Caco-2 (cell line): ENCODE measurements around the gene B3GNT7. TPM values are rescaled to one million over a fixed set of nuclear protein-coding genes. Genes with fewer than 3 reads are reported as not detected.

Experiments used
- BruUV-seq: library from RNA; stranded (reverse); fragments of 400-500 nt; replicated peaks from 2 replicates; lab custom pipeline; 2021; lab: Mats Ljungman, UMichigan
- CTCF ChIA-PET: fragments of 300-600 bp; sonication (Branson Sonifier 250); formaldehyde crosslinking; loops from one replicate; lab custom pipeline; 2022; ENCODE audit warnings: antibody characterized with exemption; lab: Charles Lee
- POLR2A ChIA-PET: fragments of 300-600 bp; sonication (Branson Sonifier 250); formaldehyde crosslinking; loops from one replicate; lab custom pipeline; 2022; ENCODE audit warnings: antibody characterized with exemption; lab: Charles Lee
- DNase-seq, 2 experiments: peaks; one replicate each; pipeline versions ENCODE4 v3.0.0 to v3.0.0-alpha.2; 2020 to 2022
- H3K27me3 ChIP-seq: replicated peaks from 2 replicates; pipeline ENCODE4 v1.6.0; 2011; ENCODE audit warnings: low read length; ENCODE audit not compliant: control insufficient read depth, insufficient read depth
- H3K36me3 ChIP-seq: 2 replicates; pipeline ENCODE4 v1.5.1; 2011; ENCODE audit warnings: low read length; ENCODE audit not compliant: control insufficient read depth, insufficient read depth
- H3K4me1 ChIP-seq: fragments of 250-450 bp; sonication (Bioruptor Pico); 2 replicates; pipeline ENCODE4 v1.5.1; 2020; ENCODE audit warnings: mild to moderate bottlenecking
- H3K4me3 ChIP-seq: 2 replicates; pipeline ENCODE4 v1.5.1; 2011; ENCODE audit warnings: low read depth, mild to moderate bottlenecking, control low read depth, low read length
- H3K9me3 ChIP-seq: fragments of 250-450 bp; sonication (Bioruptor Pico); 2 replicates; pipeline ENCODE4 v1.5.1; 2020; ENCODE audit warnings: mild to moderate bottlenecking, moderate library complexity
- H3K27ac Mint-ChIP-seq: one replicate; pipeline ENCODE4 v1.8.0; 2022; ENCODE audit warnings: mixed read lengths; ENCODE audit not compliant: unreplicated experiment
- H3K27me3 Mint-ChIP-seq: one replicate; pipeline ENCODE4 v1.8.0; 2022; ENCODE audit warnings: mixed read lengths; ENCODE audit not compliant: insufficient read depth, unreplicated experiment
- H3K36me3 Mint-ChIP-seq: one replicate; pipeline ENCODE4 v1.8.0; 2022; ENCODE audit warnings: mild to moderate bottlenecking, mixed read lengths; ENCODE audit not compliant: insufficient read depth, unreplicated experiment
- H3K4me1 Mint-ChIP-seq: one replicate; pipeline ENCODE4 v1.8.0; 2022; ENCODE audit warnings: low read depth, mixed read lengths; ENCODE audit not compliant: unreplicated experiment
- H3K4me3 Mint-ChIP-seq: one replicate; pipeline ENCODE4 v1.8.0; 2022; ENCODE audit warnings: mild to moderate bottlenecking, moderate library complexity, mixed read lengths; ENCODE audit not compliant: unreplicated experiment
- H3K9me3 Mint-ChIP-seq: one replicate; pipeline ENCODE4 v1.8.0; 2022; ENCODE audit warnings: mixed read lengths; ENCODE audit not compliant: unreplicated experiment
- intact Hi-C: fragments of 100-400 bp; cut with micrococcal nuclease; formaldehyde crosslinking; loops from one replicate; pipeline ENCODE4 v1.10.0; 2022; ENCODE audit not compliant: unreplicated experiment
- total RNA-seq: library from RNA; stranded (reverse); gene quantifications from 2 replicates; pipeline ENCODE4 v1.2.3, GENCODE V29; 2022
- TF ChIP-seq, protein P1 (sequence below), 2 experiments: fragments of 200-600 bp in 1 of 2; IDR thresholded peaks; 1 replicate in 1 of 2; 2 replicates in 1 of 2; pipeline versions ENCODE4 v1.5.1 to v1.8.0; 2011 to 2022; ENCODE audit warnings: antibody characterized with exemption in 1 of 2, control low read depth in 1 of 2, inconsistent platforms in 1 of 2, low read depth in 1 of 2, low read length in 1 of 2, mild to moderate bottlenecking in 1 of 2, moderate library complexity in 1 of 2; ENCODE audit not compliant: insufficient read depth in 1 of 2, severe bottlenecking in 1 of 2, unreplicated experiment in 1 of 2

The B3GNT7 gene
- total RNA-seq, 1 experiment from 2014 or later: 2.7 TPM

DNA sequence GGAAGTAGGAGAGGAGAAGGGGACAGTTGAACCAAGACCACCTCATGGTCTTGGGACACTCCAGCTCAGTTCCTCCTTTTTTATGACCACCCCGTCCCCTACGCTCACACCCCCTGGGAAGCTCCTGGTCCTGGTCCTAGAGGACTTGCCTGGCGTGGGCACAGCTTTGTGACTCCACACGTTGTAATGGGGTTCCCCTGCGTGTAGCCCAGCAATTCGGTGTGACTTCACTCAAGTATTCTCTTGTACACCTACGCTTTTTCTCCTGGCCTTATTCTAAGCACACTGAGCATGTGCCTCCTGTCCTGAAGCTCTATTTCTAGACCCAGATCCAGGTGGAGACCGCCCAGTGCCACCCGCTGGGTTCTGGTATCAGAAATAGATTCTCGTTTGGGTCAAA, 36.1 kb upstream of the B3GNT7 start:
- Histone ChIP-seq H3K9me3 (no peaks in the 10 kb centered on the region), H3K4me3 (no peak overlapping the region), H3K27me3 (no peaks in the 10 kb centered on the region), H3K4me1 (peaks cover 8% of the 10 kb centered on the region; the same call in 1 of the 2 replicates), H3K36me3 (no peaks in the 10 kb centered on the region)
- no peak for DNase-seq
- ChIA-PET POLR2A (no interaction called here), CTCF (no interaction called here)
- H3K36me3 Mint-ChIP-seq: no peaks in the 10 kb centered on the region
- intact Hi-C loops: no loop called here
- H3K9me3 Mint-ChIP-seq: no peaks in the 10 kb centered on the region
- no peak overlapping the region for H3K4me3 Mint-ChIP-seq
- TF ChIP-seq, protein P1, sequence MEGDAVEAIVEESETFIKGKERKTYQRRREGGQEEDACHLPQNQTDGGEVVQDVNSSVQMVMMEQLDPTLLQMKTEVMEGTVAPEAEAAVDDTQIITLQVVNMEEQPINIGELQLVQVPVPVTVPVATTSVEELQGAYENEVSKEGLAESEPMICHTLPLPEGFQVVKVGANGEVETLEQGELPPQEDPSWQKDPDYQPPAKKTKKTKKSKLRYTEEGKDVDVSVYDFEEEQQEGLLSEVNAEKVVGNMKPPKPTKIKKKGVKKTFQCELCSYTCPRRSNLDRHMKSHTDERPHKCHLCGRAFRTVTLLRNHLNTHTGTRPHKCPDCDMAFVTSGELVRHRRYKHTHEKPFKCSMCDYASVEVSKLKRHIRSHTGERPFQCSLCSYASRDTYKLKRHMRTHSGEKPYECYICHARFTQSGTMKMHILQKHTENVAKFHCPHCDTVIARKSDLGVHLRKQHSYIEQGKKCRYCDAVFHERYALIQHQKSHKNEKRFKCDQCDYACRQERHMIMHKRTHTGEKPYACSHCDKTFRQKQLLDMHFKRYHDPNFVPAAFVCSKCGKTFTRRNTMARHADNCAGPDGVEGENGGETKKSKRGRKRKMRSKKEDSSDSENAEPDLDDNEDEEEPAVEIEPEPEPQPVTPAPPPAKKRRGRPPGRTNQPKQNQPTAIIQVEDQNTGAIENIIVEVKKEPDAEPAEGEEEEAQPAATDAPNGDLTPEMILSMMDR (IDR thresholded peaks at IDR 0.05; ENCODE audit: insufficient read depth in 1 of 2, low read depth in 1 of 2, low read length in 1 of 2, severe bottlenecking in 1 of 2, unreplicated experiment in 1 of 2): no peak
- H3K4me1 Mint-ChIP-seq: peaks cover 10% of the 10 kb centered on the region
- H3K27me3 Mint-ChIP-seq: no peaks in the 10 kb centered on the region
- H3K27ac Mint-ChIP-seq: no peak overlapping the region
- BruUV-seq: no TSS peak

DNA sequence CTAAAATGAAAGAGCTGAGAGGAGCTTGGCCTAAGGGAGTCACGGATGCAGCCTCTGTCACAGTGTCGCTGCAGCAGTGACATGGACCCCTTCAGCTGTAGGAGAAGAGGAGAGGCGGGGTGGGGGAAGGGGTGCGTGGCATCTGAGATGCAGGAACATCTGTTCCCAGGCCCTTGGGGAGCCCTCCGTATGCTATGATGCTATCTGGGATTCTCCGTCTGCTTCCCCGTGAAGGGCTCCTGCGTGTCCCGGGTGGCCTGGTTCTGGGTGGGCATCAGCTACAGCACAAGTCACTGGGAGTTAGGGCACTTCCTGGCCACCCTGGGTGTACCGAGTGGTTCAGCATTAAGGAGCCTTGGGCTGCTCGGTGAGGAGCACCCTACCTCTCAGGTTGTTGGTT, 35.6 kb upstream of the B3GNT7 start:
- Mint-ChIP-seq H3K27ac (no peak overlapping the region), H3K36me3 (no peaks in the 10 kb centered on the region), H3K4me1 (peaks cover 13% of the 10 kb centered on the region), H3K9me3 (no peaks in the 10 kb centered on the region), H3K4me3 (no peak overlapping the region), H3K27me3 (no peaks in the 10 kb centered on the region)
- POLR2A ChIA-PET: no interaction called here
- BruUV-seq: no TSS peak
- DNase-seq: no peak
- H3K27me3 ChIP-seq: no peaks in the 10 kb centered on the region
- TF ChIP-seq, protein P1 (IDR thresholded peaks at IDR 0.05; ENCODE audit: insufficient read depth in 1 of 2, low read depth in 1 of 2, low read length in 1 of 2, severe bottlenecking in 1 of 2, unreplicated experiment in 1 of 2): no peak
- no peaks in the 10 kb centered on the region for H3K9me3 ChIP-seq
- intact Hi-C loops: no loop called here
- no peak overlapping the region for H3K4me3 ChIP-seq
- H3K4me1 ChIP-seq: peaks cover 11% of the 10 kb centered on the region
- no peaks in the 10 kb centered on the region for H3K36me3 ChIP-seq
- CTCF ChIA-PET: no interaction called here

DNA sequence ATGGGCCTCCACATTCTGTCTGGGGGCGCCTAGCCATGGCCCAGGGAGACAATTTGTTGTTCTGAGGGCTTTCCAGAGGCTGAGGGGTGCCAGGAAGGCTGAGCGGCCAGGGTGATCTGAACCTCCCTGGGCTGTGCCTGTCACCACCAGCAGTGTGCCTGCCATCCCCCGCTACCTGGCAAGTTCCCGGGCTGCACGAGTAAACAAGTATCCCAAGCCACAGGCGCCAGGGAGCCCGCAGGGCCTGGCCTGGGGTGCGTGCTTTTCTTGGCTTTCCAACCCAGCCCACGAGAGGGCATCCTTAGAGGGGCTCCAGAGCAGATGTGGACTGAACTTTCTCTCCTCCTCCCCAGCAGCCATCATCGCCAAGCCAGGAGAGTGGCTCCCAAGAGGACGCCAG, 35.1 kb upstream of the B3GNT7 start:
- no peak for DNase-seq
- no TSS peak for BruUV-seq
- Mint-ChIP-seq H3K4me3 (no peak overlapping the region), H3K4me1 (peaks cover 18% of the 10 kb centered on the region), H3K27me3 (no peaks in the 10 kb centered on the region), H3K27ac (no peak overlapping the region), H3K9me3 (no peaks in the 10 kb centered on the region), H3K36me3 (no peaks in the 10 kb centered on the region)
- Histone ChIP-seq H3K4me3 (no peak overlapping the region), H3K27me3 (no peaks in the 10 kb centered on the region), H3K4me1 (peaks cover 13% of the 10 kb centered on the region), H3K9me3 (no peaks in the 10 kb centered on the region), H3K36me3 (no peaks in the 10 kb centered on the region)
- intact Hi-C loops: no loop called here
- CTCF ChIA-PET: no interaction called here
- TF ChIP-seq, protein P1 (IDR thresholded peaks at IDR 0.05; ENCODE audit: insufficient read depth in 1 of 2, low read depth in 1 of 2, low read length in 1 of 2, severe bottlenecking in 1 of 2, unreplicated experiment in 1 of 2): no peak
- POLR2A ChIA-PET: no interaction called here
